ENCODE results near the gene SPATA3.

DNA sequence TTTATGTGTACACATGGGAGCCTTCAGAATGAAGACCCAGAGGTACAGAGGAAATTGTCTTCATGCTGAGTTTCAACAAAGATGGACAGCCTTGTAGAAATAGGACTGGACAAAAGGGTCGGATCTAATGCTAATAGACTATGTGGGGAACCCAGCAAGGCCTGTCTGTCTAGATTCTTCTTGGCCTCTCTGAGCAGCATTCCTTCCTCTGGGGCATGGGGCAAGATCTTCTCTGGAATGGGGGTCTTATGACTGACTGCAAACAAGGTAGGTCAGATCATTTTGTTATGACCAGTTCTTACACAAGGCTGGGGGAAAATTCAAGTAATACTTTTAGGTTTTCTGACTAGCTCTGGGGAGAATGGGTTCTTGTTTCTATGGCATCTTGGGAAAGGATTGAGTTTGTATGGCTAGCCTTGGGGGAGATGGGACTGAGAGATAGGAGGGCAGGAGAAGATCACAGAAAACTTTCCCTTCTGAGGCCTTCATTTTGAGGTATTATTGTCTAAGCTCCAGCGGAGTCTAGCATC, 14.3 kb downstream of the SPATA3 start:
- TF ChIP-seq, protein P1, sequence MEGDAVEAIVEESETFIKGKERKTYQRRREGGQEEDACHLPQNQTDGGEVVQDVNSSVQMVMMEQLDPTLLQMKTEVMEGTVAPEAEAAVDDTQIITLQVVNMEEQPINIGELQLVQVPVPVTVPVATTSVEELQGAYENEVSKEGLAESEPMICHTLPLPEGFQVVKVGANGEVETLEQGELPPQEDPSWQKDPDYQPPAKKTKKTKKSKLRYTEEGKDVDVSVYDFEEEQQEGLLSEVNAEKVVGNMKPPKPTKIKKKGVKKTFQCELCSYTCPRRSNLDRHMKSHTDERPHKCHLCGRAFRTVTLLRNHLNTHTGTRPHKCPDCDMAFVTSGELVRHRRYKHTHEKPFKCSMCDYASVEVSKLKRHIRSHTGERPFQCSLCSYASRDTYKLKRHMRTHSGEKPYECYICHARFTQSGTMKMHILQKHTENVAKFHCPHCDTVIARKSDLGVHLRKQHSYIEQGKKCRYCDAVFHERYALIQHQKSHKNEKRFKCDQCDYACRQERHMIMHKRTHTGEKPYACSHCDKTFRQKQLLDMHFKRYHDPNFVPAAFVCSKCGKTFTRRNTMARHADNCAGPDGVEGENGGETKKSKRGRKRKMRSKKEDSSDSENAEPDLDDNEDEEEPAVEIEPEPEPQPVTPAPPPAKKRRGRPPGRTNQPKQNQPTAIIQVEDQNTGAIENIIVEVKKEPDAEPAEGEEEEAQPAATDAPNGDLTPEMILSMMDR (optimal IDR thresholded peaks at IDR 0.05 in 1 of 3, IDR thresholded peaks at IDR 0.05 in 1 of 3, conservative IDR thresholded peaks at IDR 0.05 in 1 of 3; ENCODE audit: extremely low read depth in 1 of 3, insufficient read depth in 2 of 3, low read length in 3 of 3): no peak
- TF ChIP-seq EZH2 (IDR thresholded peaks at IDR 0.05; ENCODE audit: low read length): no peak

Data from keratinocyte (primary cell).